HAP-1 (cell line): ENCODE measurements around the gene EPB41L1.

Experiments
- DNase-seq, 2 experiments: peaks; one replicate each; pipeline ENCODE4 v3.0.0-alpha.2; 2016 to 2020; ENCODE audit warnings: low spot score in 2 of 2
- H3K27me3 ChIP-seq: fragments of 250-450 bp; sonication (Bioruptor Pico); 2 replicates; pipeline ENCODE4 v1.5.1; 2020; ENCODE audit warnings: low read depth, mild to moderate bottlenecking, moderate library complexity
- H3K36me3 ChIP-seq: fragments of 250-450 bp; sonication (Bioruptor Pico); replicated peaks from 2 replicates; pipeline ENCODE4 v1.5.1; 2020; ENCODE audit warnings: mild to moderate bottlenecking
- H3K4me1 ChIP-seq: fragments of 250-450 bp; sonication (Bioruptor Pico); 2 replicates; pipeline ENCODE4 v1.5.1; 2020; ENCODE audit warnings: mild to moderate bottlenecking
- H3K4me3 ChIP-seq: fragments of 250-450 bp; sonication (Bioruptor Pico); 2 replicates; pipeline ENCODE4 v1.5.1; 2020; ENCODE audit warnings: mild to moderate bottlenecking, moderate library complexity
- H3K9me3 ChIP-seq: fragments of 250-450 bp; sonication (Bioruptor Pico); 2 replicates; pipeline ENCODE4 v1.5.1; 2020; ENCODE audit warnings: mild to moderate bottlenecking, moderate library complexity
- in situ Hi-C: fragments of 300-500 bp; cut with MboI; formaldehyde crosslinking; loops from 3 replicates; pipeline ENCODE4 v1.14.3; 2020; ENCODE audit warnings: low sequenced_read_pairs, inconsistent platforms, mixed read lengths

EPB41L1 gene

GRCh38 chr20:36153736-36154699 is 522 bp upstream of the EPB41L1 start:
- no peaks in the 10 kb centered on the region for H3K9me3 ChIP-seq
- peak overlapping the region; percentile 43 for H3K4me3 ChIP-seq
- peaks cover 11% of the 10 kb centered on the region; the same call in 1 of the 2 replicates for H3K4me1 ChIP-seq
- in situ Hi-C loops, result no loop called here
- no peaks in the 10 kb centered on the region for H3K36me3 ChIP-seq
- H3K27me3 ChIP-seq, result no peaks in the 10 kb centered on the region
- peak; percentile 69 to 96 for DNase-seq

GRCh38 chr20:36155629-36155971 is 1.1 kb downstream of the EPB41L1 start:
- in situ Hi-C loops, result no loop called here
- DNase-seq, result no peak
- H3K4me3 ChIP-seq, result peak overlapping the region; percentile 56; the same call in 1 of the 2 replicates
- no peaks in the 10 kb centered on the region for H3K27me3 ChIP-seq
- no peaks in the 10 kb centered on the region for H3K9me3 ChIP-seq
- H3K36me3 ChIP-seq, result no peaks in the 10 kb centered on the region
- H3K4me1 ChIP-seq, result peaks cover 11% of the 10 kb centered on the region; the same call in 1 of the 2 replicates

DNA sequence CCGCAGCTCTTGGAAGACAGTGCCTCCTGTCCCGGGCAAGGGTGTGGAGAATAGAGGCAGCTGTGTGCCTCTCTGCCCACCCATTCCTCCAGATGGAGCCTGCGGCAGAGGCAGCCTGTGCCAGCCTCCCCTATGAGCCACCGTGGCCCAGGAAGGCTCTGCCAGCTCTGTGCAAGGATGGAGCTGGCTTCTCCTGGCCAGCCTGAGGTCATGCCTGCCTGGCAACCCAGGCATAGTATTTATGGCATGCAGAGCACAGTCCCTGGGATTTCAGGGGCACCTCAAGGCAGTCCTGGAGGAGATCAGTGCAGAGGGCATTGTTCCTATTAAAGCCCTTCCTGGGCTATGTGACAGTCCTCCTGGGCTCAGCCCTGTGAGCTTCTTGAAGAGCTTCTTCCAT is 1.5 kb downstream of the EPB41L1 start:
- H3K36me3 ChIP-seq, result no peaks in the 10 kb centered on the region
- in situ Hi-C loops, result no loop called here
- H3K9me3 ChIP-seq, result no peaks in the 10 kb centered on the region
- peaks cover 11% of the 10 kb centered on the region; the same call in 1 of the 2 replicates for H3K4me1 ChIP-seq
- no peak overlapping the region for H3K4me3 ChIP-seq
- H3K27me3 ChIP-seq, result no peaks in the 10 kb centered on the region
- DNase-seq, result no peak

- Histone ChIP-seq H3K4me3 (no peak overlapping the region), H3K27me3 (no peaks in the 10 kb centered on the region), H3K36me3 (no peaks in the 10 kb centered on the region), H3K9me3 (no peaks in the 10 kb centered on the region), H3K4me1 (peaks cover 11% of the 10 kb centered on the region; the same call in 1 of the 2 replicates)
- no peak for DNase-seq
- in situ Hi-C loops, result no loop called here
These were observed 3.1 kb downstream of the EPB41L1 start for GRCh38 chr20:36157610-36158009.

- no peak for DNase-seq
- H3K9me3 ChIP-seq, result no peaks in the 10 kb centered on the region
- peaks cover 11% of the 10 kb centered on the region; the same call in 1 of the 2 replicates for H3K4me1 ChIP-seq
- H3K27me3 ChIP-seq, result no peaks in the 10 kb centered on the region
- in situ Hi-C loops, result no loop called here
- no peaks in the 10 kb centered on the region for H3K36me3 ChIP-seq
- H3K4me3 ChIP-seq, result no peak overlapping the region
These were observed 3.7 kb downstream of the EPB41L1 start for GRCh38 chr20:36158160-36158741.

DNA sequence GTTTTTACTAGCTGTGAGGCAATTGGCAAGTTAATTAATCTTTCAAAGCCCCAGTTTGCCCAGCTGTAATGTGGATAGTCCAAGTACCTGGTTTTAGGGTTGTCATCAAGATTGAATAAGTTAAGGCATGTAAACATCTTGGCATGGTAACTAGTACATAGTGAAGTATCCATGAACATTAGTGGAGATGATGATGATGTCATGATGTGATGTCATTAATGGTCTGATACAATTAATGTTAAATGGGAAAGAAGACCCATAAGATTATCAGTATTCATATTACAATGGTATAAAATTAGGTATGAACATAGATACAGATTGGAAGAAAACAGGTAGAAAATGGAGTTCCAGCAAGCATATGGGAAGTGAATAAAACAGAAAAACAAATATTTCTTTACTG is 5.3 kb downstream of the EPB41L1 start:
- Histone ChIP-seq H3K4me3 (no peak overlapping the region), H3K9me3 (no peaks in the 10 kb centered on the region), H3K4me1 (peaks cover 6% of the 10 kb centered on the region; the same call in 1 of the 2 replicates), H3K27me3 (no peaks in the 10 kb centered on the region), H3K36me3 (no peaks in the 10 kb centered on the region)
- no peak for DNase-seq
- in situ Hi-C loops, result no loop called here

DNA sequence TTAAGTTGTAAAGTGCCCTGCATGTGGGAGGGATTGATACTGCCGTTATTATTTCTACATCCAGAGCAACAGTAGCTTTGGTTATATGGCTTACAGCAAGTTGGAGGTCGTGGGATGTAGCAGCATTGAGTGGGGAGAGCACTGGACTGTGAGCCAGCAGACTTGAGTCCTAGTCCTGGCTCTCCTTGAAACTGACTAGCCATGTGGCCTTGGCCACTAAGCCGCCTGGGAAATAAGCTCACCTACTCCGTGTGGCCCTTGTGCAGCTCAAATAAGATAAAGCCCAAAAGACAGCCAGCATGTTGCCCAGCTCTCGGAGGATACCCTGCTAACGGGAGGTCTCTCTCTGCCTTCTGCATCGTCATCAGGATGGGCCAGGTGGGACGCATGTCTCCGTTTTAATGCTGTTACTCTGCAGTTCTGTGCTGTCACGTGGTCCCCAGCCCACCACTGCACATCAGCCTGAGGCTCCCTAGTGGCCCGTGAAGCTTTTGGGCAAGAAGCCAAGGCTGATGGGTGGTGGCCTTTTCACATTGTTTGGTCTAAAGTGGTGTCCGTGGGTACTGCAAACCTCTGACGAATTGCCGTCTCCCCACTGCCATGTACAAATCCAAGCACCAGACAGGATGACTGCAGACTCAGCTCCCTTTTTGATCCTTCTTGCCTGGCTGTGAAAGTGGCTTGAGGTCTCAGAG is 7.9 kb downstream of the EPB41L1 start:
- in situ Hi-C loops, result no loop called here
- Histone ChIP-seq H3K9me3 (no peaks in the 10 kb centered on the region), H3K4me1 (no peaks in the 10 kb centered on the region; the same call in 1 of the 2 replicates), H3K4me3 (no peak overlapping the region), H3K27me3 (no peaks in the 10 kb centered on the region), H3K36me3 (no peaks in the 10 kb centered on the region)
- peak in 1 of 2 experiments; percentile 58 for DNase-seq

DNA sequence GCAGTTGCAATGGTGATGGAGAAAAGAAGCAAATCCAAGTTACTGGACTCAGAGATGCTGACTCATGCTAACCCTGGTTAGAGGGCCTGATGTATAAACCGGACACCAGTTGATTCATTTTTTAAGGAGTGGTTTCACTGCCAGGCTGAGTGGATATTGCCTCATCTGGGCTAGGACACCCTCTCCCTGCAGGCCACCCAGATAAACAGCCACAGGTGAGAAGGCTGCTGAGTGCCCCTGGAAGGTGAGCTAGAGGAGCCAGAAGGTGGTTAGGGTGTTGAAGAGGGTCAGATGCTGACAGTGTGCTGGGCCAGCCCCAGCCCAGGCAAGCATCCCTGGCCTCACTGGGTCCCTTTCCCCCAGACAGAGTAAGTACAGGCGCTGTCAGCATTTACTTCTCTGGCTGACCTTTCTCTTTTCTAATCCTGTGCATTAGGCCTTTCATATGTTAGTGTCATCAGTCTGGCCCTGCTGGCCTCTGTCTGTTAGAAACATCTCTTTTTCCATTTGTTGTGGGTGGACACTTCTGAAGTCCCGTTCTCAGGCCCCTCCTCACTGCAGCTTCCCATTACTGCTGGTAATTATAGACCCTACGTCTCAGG is 13.5 kb downstream of the EPB41L1 start:
- no peak overlapping the region for H3K4me3 ChIP-seq
- no peaks in the 10 kb centered on the region for H3K36me3 ChIP-seq
- H3K4me1 ChIP-seq, result 0 out of 2 replicates have a peak, but pooled peaks cover 3% of the 10 kb centered on the region
- no peak for DNase-seq
- in situ Hi-C loops, result no loop called here
- no peaks in the 10 kb centered on the region for H3K27me3 ChIP-seq
- no peaks in the 10 kb centered on the region for H3K9me3 ChIP-seq

GRCh38 chr20:36170542-36171215 is 16.1 kb downstream of the EPB41L1 start:
- Histone ChIP-seq H3K27me3 (no peaks in the 10 kb centered on the region), H3K9me3 (no peaks in the 10 kb centered on the region), H3K4me3 (no peak overlapping the region), H3K36me3 (no peaks in the 10 kb centered on the region), H3K4me1 (0 out of 2 replicates have a peak, but pooled peaks cover 3% of the 10 kb centered on the region)
- in situ Hi-C loops, result no loop called here
- DNase-seq, result no peak

GRCh38 chr20:36173451-36173933 is 19.0 kb downstream of the EPB41L1 start:
- Histone ChIP-seq H3K27me3 (no peaks in the 10 kb centered on the region), H3K36me3 (no peaks in the 10 kb centered on the region), H3K4me1 (no peaks in the 10 kb centered on the region), H3K9me3 (no peaks in the 10 kb centered on the region), H3K4me3 (no peak overlapping the region)
- peak; percentile 44 to 74 for DNase-seq
- in situ Hi-C loops, result no loop called here

GRCh38 chr20:36175016-36175415 is 20.5 kb downstream of the EPB41L1 start:
- in situ Hi-C loops, result no loop called here
- H3K27me3 ChIP-seq, result no peaks in the 10 kb centered on the region
- no peaks in the 10 kb centered on the region for H3K9me3 ChIP-seq
- no peaks in the 10 kb centered on the region for H3K4me1 ChIP-seq
- no peak overlapping the region for H3K4me3 ChIP-seq
- DNase-seq, result no peak
- no peaks in the 10 kb centered on the region for H3K36me3 ChIP-seq

GRCh38 chr20:36175475-36175995 is 21.0 kb downstream of the EPB41L1 start:
- no peaks in the 10 kb centered on the region for H3K27me3 ChIP-seq
- no peak for DNase-seq
- no peaks in the 10 kb centered on the region for H3K36me3 ChIP-seq
- in situ Hi-C loops, result no loop called here
- no peak overlapping the region for H3K4me3 ChIP-seq
- no peaks in the 10 kb centered on the region for H3K4me1 ChIP-seq
- H3K9me3 ChIP-seq, result no peaks in the 10 kb centered on the region

- H3K4me3 ChIP-seq, result no peak overlapping the region
- H3K4me1 ChIP-seq, result no peaks in the 10 kb centered on the region
- no peaks in the 10 kb centered on the region for H3K27me3 ChIP-seq
- in situ Hi-C loops, result no loop called here
- DNase-seq, result no peak
- peaks cover 3% of the 10 kb centered on the region; the same call in 1 of the 2 replicates for H3K36me3 ChIP-seq
- H3K9me3 ChIP-seq, result no peaks in the 10 kb centered on the region
These were observed 23.2 kb downstream of the EPB41L1 start for GRCh38 chr20:36177716-36178115.
